Endothelial cell of umbilical vein (primary cell): ENCODE data around the gene CNTN5. TPM values are rescaled to one million over a fixed set of nuclear protein-coding genes. Genes with fewer than 3 reads are reported as not detected.

ENCODE experiments used
- BruUV-seq: library from RNA; stranded (reverse); fragments of 400-500 nt; replicated peaks from 2 replicates; lab custom pipeline; 2021; lab: Mats Ljungman, UMichigan
- CTCF ChIA-PET: fragments of 300-600, 350-600 bp; sonication (Branson Sonifier 250); formaldehyde crosslinking; loops from one replicate; lab custom pipeline; 2021; ENCODE audit warnings: antibody characterized with exemption, inconsistent platforms; lab: Charles Lee
- POLR2A ChIA-PET: fragments of 300-600, 350-600 bp; sonication (Branson Sonifier 250); formaldehyde crosslinking; loops from one replicate; lab custom pipeline; 2021; ENCODE audit warnings: antibody characterized with exemption, inconsistent platforms; lab: Charles Lee
- DNase-seq: peaks from one replicate; pipeline ENCODE4 v3.0.0-alpha.2; 2011; ENCODE audit warnings: low read depth, low spot score
- FAIRE-seq: peaks from 2 replicates; lab custom pipeline; 2011; peaks lifted over from hg19 to GRCh38; lab: Jason Lieb, UNC
- H2AFZ ChIP-seq: 2 replicates; pipeline ENCODE4 v1.6.0; 2012; ENCODE audit warnings: low read depth, low read length, control low read depth, inconsistent platforms
- H3K27ac ChIP-seq: 2 replicates; pipeline ENCODE4 v1.5.1; 2011; ENCODE audit warnings: low read depth, mild to moderate bottlenecking, control low read depth, low read length, moderate library complexity; ENCODE audit not compliant: insufficient read depth
- H3K27me3 ChIP-seq, 2 experiments: 2 replicates each; pipeline versions ENCODE4 v1.6.0 to v1.6.1; 2011; ENCODE audit warnings: low read length in 2 of 2, mixed read lengths in 1 of 2; ENCODE audit not compliant: control insufficient read depth in 2 of 2, insufficient read depth in 2 of 2
- H3K36me3 ChIP-seq, 2 experiments: 2 replicates in 1 of 2; 3 replicates in 1 of 2; pipeline ENCODE4 v1.5.1; 2011; ENCODE audit warnings: low read length in 2 of 2, mild to moderate bottlenecking in 1 of 2, moderate library complexity in 1 of 2; ENCODE audit not compliant: control insufficient read depth in 2 of 2, insufficient read depth in 2 of 2; ENCODE audit errors: extremely low read depth in 1 of 2
- H3K4me1 ChIP-seq: 3 replicates; pipeline ENCODE4 v1.5.1; 2011; ENCODE audit warnings: mild to moderate bottlenecking, low read length; ENCODE audit not compliant: control insufficient read depth, insufficient read depth; ENCODE audit errors: extremely low read depth
- H3K4me2 ChIP-seq: 2 replicates; pipeline ENCODE4 v1.6.1; 2011; ENCODE audit warnings: low read length, control low read depth, mixed read lengths; ENCODE audit not compliant: insufficient read depth
- H3K4me3 ChIP-seq, 3 experiments: fragments of 200-600 bp in 1 of 3; sonication (generic), shearing (Covaris generic) in 1 of 3; replicated peaks in 1 of 3; 2 replicates each; pipeline ENCODE4 v1.5.1; 2011 to 2016; ENCODE audit warnings: control low read depth in 3 of 3, low read length in 3 of 3, mild to moderate bottlenecking in 2 of 3, inconsistent platforms in 1 of 3, low read depth in 1 of 3, moderate library complexity in 1 of 3; ENCODE audit not compliant: insufficient read depth in 1 of 3
- H3K79me2 ChIP-seq: 2 replicates; pipeline ENCODE4 v1.6.0; 2012; ENCODE audit warnings: low read length, inconsistent platforms; ENCODE audit not compliant: control insufficient read depth, insufficient read depth
- H3K9ac ChIP-seq: replicated peaks from 2 replicates; pipeline ENCODE3; 2011; ENCODE audit warnings: low read length, control low read depth; ENCODE audit not compliant: insufficient read depth; ENCODE audit errors: extremely low read depth
- H3K9me1 ChIP-seq: replicated peaks from 3 replicates; pipeline ENCODE4 v1.6.0; 2011; ENCODE audit warnings: mild to moderate bottlenecking, low read length; ENCODE audit not compliant: control insufficient read depth, insufficient read depth; ENCODE audit errors: extremely low read depth
- H3K9me3 ChIP-seq: replicated peaks from 2 replicates; pipeline ENCODE4 v1.5.1; 2012; ENCODE audit warnings: low read length, inconsistent platforms; ENCODE audit not compliant: control insufficient read depth, insufficient read depth
- H4K20me1 ChIP-seq: replicated peaks from 2 replicates; pipeline ENCODE3; 2011; ENCODE audit warnings: mild to moderate bottlenecking, low read length; ENCODE audit not compliant: control insufficient read depth, insufficient read depth; ENCODE audit errors: extremely low read depth
- FOS ChIP-seq: IDR thresholded peaks from 2 replicates; pipeline ENCODE4 v1.6.1; 2011; ENCODE audit warnings: mild to moderate bottlenecking, low read length, moderate library complexity, borderline replicate concordance; ENCODE audit not compliant: insufficient read depth
- GATA2 ChIP-seq: IDR thresholded peaks from 2 replicates; pipeline ENCODE4 v1.7.0; 2011; ENCODE audit warnings: low read depth, mild to moderate bottlenecking, moderate library complexity, mixed read lengths, low read length; ENCODE audit not compliant: insufficient read length, insufficient read depth
- JUN ChIP-seq: IDR thresholded peaks from 2 replicates; pipeline ENCODE4 v1.6.1; 2011; ENCODE audit warnings: borderline replicate concordance, low read depth; ENCODE audit not compliant: insufficient read length, insufficient read depth
- MYC ChIP-seq: IDR thresholded peaks from one replicate; pipeline ENCODE4 v1.6.1; 2011; ENCODE audit warnings: mild to moderate bottlenecking, low read depth, low read length
- POLR2A ChIP-seq: IDR thresholded peaks from 2 replicates; pipeline ENCODE4 v1.6.1; 2012; ENCODE audit warnings: low read depth, mild to moderate bottlenecking, control low read depth, low read length
- POLR2AphosphoS5 ChIP-seq: IDR thresholded peaks from 2 replicates; pipeline ENCODE4 v1.6.1; 2012; ENCODE audit warnings: low read depth, mild to moderate bottlenecking, control low read depth, low read length, moderate library complexity; ENCODE audit not compliant: insufficient read depth
- dilution Hi-C: fragments of 300-500 bp; cut with MboI; formaldehyde crosslinking; loops from one replicate; pipeline ENCODE4 v1.15.0; 2019; ENCODE audit warnings: low sequenced_read_pairs; ENCODE audit not compliant: extremely low pct_ligation_motif_present
- intact Hi-C: fragments of 100-400 bp; cut with micrococcal nuclease; formaldehyde crosslinking; loops from one replicate; pipeline ENCODE4 v1.10.0; 2022
- polyA plus RNA-seq, 4 experiments: library from polyadenylated mRNA; depleted of rRNA in 3 of 4; stranded (reverse) in 3 of 4; unstranded in 1 of 4; fragments of >200 nt; gene quantifications; 2 replicates each; pipeline versions ENCODE4 v1.2.1 to v1.2.3, GENCODE V29; 2011 to 2012; ENCODE audit warnings: missing spikeins in 1 of 4
- total RNA-seq: library from RNA; stranded (reverse); gene quantifications from 2 replicates; pipeline ENCODE4 v1.2.3, GENCODE V29; 2021
- TF ChIP-seq, protein P1 (sequence below): IDR thresholded peaks from 2 replicates; pipeline ENCODE4 v1.6.1; 2011; ENCODE audit not compliant: insufficient read depth, insufficient read length
- TF ChIP-seq, protein P2 (sequence below), 2 donors: IDR thresholded peaks; 1 replicate in 1 of 2; 2 replicates in 1 of 2; pipeline ENCODE4 v1.5.1; 2011; ENCODE audit warnings: low read length in 2 of 2, mild to moderate bottlenecking in 2 of 2, moderate library complexity in 2 of 2, control low read depth in 1 of 2, inconsistent platforms in 1 of 2, low read depth in 1 of 2; ENCODE audit not compliant: insufficient read depth in 1 of 2; ENCODE audit errors: extremely low read depth in 1 of 2

Gene CNTN5
- total and polyA plus RNA-seq, 2 donors (not counting 3 experiments of a cell fraction or from before 2014, with no cell fraction given) = not detected

DNA sequence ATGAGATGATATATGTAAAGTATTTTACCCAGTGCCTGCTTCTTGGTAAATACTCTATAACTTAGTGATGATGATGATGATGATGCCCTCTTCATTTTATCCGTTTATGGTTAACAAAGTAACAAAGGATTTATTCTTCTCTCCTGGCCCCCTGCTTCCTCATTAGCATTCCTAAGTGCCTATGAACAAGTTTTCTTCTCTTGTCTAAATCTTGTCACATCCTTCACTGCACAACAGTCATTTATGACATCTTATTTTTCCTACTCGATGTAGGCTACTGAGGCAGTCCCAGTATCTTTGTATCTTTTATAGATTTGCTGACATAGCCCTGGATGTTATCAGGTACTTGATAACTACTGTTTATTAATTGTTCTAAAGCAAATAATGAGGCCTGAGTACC, 911.9 kb downstream of the CNTN5 start:
- POLR2A ChIA-PET = no interaction called here

More for the DNA sequence above, 911.9 kb downstream of the CNTN5 start:
- FAIRE-seq = no peak
- Histone ChIP-seq H3K27ac (no peak overlapping the region), H3K4me2 (no peak overlapping the region), H3K9me3 (peaks cover 8% of the 10 kb centered on the region), H3K79me2 (no peaks in the 10 kb centered on the region), H4K20me1 (no peaks in the 10 kb centered on the region), H3K4me3 (no peak overlapping the region), H3K4me1 (no peaks in the 10 kb centered on the region), H3K27me3 (no peaks in the 10 kb centered on the region), H2AFZ (no peak overlapping the region), H3K9ac (no peak overlapping the region), H3K36me3 (no peaks in the 10 kb centered on the region), H3K9me1 (no peaks in the 10 kb centered on the region)
- TF ChIP-seq GATA2 (no peak), MYC (no peak), FOS (no peak), POLR2AphosphoS5 (no peak), JUN (no peak), POLR2A (no peak)
- TF ChIP-seq, protein P1, sequence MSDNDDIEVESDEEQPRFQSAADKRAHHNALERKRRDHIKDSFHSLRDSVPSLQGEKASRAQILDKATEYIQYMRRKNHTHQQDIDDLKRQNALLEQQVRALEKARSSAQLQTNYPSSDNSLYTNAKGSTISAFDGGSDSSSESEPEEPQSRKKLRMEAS = no peak
- TF ChIP-seq, protein P2, sequence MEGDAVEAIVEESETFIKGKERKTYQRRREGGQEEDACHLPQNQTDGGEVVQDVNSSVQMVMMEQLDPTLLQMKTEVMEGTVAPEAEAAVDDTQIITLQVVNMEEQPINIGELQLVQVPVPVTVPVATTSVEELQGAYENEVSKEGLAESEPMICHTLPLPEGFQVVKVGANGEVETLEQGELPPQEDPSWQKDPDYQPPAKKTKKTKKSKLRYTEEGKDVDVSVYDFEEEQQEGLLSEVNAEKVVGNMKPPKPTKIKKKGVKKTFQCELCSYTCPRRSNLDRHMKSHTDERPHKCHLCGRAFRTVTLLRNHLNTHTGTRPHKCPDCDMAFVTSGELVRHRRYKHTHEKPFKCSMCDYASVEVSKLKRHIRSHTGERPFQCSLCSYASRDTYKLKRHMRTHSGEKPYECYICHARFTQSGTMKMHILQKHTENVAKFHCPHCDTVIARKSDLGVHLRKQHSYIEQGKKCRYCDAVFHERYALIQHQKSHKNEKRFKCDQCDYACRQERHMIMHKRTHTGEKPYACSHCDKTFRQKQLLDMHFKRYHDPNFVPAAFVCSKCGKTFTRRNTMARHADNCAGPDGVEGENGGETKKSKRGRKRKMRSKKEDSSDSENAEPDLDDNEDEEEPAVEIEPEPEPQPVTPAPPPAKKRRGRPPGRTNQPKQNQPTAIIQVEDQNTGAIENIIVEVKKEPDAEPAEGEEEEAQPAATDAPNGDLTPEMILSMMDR (IDR thresholded peaks at IDR 0.05; ENCODE audit: extremely low read depth in 1 of 2, insufficient read depth in 1 of 2, low read depth in 1 of 2, low read length in 2 of 2) = no peak
- intact Hi-C loops (no loop called here), dilution Hi-C loops (no loop called here)
- no peak for DNase-seq
- CTCF ChIA-PET = no interaction called here
- no TSS peak for BruUV-seq
